Retina (tissue), 1 donor: ENCODE results near the gene PMF1.
A peak's percentile ranks its signal among the peaks of the same experiment; 100 is the strongest.

Experiments
- DNase-seq: peaks from one replicate; pipeline ENCODE4 v3.0.0-alpha.2; 2016

The PMF1 gene

DNA sequence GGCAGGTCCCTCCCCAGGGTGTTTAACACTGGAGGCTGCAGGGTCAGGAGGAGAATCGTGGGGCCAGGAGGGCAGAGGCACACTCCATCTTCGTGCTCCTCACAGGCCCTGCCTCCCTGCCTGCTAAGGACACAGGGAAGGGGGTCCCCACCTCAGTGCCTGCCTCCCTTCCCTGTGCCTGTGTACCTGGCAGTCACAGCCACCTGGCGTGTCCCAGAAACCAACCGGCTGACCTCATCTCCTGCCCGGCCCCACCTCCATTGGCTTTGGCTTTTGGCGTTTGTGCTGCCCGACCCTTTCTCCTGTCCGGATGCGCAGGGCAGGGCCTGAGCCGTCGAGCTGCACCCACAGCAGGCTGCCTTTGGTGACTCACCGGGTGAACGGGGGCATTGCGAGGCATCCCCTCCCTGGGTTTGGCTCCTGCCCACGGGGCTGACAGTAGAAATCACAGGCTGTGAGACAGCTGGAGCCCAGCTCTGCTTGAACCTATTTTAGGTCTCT is 28.6 kb downstream of the PMF1 start:
- no peak for DNase-seq

DNA sequence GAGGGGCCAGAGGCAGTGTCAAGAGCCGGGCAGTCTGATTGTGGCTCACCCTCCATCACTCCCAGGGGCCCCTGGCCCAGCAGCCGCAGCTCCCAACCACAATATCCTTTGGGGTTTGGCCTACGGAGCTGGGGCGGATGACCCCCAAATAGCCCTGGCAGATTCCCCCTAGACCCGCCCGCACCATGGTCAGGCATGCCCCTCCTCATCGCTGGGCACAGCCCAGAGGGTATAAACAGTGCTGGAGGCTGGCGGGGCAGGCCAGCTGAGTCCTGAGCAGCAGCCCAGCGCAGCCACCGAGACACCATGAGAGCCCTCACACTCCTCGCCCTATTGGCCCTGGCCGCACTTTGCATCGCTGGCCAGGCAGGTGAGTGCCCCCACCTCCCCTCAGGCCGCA is 29.1 kb downstream of the PMF1 start, which contains the start of gene BGLAP:
Gene BGLAP, plus strand, starts transcription at position 259 of the 400 bp plus-strand sequence. Its CDS starts 48 bp downstream, at position 307.
- DNase-seq, result no peak

DNA sequence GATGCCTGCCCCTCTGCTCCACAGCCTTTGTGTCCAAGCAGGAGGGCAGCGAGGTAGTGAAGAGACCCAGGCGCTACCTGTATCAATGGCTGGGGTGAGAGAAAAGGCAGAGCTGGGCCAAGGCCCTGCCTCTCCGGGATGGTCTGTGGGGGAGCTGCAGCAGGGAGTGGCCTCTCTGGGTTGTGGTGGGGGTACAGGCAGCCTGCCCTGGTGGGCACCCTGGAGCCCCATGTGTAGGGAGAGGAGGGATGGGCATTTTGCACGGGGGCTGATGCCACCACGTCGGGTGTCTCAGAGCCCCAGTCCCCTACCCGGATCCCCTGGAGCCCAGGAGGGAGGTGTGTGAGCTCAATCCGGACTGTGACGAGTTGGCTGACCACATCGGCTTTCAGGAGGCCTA is 29.9 kb downstream of the PMF1 start:
- DNase-seq, result no peak

DNA sequence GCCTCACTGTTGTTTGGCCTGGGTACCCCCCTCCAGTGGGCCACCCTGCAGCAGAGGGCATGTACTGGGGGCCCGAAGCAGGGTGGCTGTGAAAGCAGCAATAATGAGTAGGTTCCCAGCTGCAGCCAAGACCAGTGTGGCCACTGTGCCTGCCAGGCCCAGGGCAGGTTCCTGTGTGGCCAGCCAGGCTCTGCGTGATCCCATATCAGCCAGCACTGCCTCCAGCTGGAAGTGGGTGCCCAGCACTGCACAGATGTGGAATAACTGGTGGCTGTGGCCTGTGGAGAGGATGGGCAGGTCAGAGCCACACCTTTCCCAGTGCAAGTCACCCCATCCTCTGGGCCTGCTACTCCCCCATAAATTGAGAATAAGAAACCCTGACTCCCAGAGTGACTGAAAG is 31.3 kb downstream of the PMF1 start:
- DNase-seq, result no peak

DNA sequence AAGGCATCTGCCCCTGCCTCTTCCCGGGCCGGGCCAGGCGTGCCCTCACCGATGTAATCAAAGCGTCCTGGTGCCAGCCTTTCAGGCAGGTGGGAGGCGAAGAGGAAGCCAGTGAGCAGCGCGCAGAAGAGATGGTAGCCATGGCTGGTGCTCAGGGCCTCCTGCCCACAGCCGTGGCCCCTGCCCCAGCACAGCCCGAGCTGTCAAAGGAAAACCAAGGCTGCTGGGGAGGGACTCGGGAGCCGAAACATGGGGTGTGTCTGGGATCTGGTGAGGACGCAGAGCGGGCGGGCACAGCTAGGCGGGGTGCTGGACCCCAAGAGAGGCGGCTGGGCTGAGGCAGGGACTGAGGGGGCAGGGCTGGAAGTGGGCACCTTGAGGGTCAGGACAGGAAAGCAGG is 31.9 kb downstream of the PMF1 start:
- no peak for DNase-seq

DNA sequence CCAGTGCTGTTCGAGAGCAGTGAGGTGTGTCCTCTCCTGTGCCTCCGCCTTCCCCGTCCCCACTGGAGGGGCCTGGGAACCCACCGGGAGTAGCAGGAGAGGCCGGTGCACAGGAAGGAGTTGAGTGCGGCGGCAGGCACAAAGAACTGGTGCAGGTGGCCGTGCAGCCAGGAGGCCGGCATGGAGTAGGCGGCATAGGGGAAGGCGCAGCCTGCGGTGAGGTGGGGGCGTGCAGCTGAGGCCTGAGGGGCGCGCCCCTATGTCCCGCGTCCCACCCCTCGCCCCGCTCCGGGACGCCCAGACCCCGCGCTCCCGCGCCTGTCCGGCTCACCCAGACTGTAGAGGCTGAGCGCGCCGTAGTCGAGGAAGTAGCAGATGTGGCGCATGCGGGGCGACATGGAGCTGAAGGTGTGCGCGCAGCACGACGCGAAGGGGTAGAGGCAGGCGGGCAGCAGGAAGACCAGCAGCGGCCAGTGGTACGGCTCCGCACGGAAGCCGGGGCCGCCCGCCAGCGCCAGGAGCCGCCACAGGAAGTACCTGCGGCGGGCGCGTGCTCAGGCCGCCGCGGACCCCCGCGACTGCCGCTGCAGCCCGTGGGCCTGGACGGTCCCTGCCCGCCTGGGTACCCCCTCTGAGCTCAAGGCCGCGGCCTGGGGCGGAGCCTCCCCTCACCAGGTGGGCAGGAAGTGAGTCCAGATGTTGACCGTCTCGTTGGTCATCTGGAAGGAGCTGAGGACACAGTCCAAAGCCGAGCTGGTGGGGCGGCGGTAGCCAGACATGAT is 32.8 kb downstream of the PMF1 start:
- peak; percentile 63 for DNase-seq

DNA sequence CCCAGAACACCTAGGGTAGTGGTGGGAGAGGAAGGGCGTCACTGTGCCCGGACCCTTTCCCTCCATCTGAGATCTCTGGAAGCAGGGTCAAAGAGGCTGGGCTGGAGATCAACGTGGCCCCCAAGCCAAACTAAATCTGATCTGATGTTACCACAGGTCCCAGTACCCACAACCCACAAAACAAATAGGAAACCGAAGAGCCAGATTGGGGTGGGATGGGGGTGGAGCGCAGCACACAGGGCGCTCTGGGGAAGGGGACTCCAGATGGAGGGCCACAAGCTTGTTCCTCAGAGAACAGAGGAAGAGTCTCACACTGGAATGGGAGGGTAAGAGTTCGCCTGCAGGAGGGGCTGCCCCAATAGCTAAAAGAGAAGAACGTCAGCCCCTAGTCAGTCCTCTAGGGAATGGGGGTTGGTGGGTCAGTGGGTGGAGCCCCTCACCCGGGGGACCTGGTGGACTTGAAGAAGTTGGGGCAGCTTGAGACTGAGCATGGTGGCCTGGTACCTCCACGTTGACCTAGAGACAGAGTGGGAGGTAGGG is 33.5 kb downstream of the PMF1 start:
- no peak for DNase-seq

DNA sequence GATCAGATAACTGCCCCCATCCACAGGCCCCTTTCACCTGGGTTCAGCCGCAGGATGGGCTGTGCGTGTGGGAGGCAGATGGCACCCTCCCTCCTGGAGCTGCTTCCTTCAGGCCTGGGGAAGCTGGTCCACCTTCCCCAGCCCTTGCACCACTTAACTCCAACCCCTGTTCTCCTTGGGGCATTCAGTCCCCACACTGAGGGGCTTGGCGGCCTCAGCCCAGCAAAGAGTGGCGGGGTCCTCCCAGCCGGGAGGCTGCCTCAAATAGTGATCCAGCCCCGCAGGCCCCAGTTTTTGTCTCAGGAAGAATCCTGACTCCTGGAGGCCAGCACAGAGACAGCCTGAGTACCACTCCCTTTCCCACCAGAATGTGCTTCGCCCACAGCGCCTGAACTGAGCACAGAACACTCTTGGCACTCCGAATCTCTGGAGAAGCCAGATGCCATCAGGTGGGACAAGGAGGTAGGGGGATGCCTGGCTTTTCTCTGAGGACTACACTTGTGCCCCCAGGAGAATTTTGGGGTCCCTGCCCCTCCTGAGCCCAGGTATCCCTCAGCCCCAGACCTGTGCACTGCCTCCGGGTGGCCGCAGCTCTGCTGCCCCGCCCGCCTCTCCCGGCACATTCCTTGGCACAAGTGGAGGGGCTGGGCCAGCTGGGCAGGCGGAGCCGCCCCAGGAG is 34.1 kb downstream of the PMF1 start:
- DNase-seq, result peak; percentile 32

DNA sequence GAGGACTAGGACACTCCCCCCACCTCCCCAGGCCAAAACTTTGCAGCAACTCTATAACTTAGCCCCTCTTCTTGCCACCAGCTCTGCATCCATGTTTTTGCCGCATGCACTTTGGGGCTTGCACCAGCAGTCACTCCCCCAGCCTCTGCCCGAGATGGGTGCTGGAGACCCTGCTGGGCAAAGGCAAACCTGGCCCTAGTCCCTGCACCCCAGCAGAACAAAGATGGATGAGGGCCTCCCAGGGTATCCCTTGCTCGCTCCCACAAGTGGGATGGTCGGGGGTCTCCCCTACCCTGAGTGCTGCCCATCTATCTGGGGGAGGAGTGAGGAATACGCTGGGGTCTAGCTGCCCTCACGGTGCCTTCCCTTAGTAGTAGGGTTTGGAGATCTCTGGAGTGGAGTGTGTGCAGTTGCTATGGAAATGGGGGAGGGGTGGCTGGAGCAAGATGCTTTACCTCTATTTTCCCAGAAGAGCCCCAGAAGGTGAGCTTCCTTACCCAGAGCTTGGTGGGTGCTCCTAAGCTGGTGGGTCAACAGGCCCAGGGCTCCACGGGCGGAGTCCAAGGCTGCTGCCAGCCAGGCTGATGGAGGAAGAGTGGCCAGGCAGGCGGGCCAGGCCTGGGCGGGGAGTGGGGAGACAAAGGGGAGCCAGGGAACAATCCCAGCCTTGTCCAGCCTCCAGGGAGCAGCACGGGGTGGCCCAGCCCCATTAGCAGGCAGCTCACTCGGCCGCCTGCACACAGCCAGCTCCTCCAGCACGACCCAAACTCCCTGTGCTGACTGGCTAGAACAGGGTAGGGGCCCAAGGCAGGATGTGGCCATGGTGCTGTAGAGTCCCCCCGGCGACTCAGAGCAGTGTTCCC is 34.9 kb downstream of the PMF1 start, which contains the start of gene PAQR6:
Gene PAQR6, minus strand, starts transcription at position 597 of the 863 bp plus-strand sequence. CDS start 1,325 bp downstream, outside the sequence.
- DNase-seq, result peak; percentile 62

DNA sequence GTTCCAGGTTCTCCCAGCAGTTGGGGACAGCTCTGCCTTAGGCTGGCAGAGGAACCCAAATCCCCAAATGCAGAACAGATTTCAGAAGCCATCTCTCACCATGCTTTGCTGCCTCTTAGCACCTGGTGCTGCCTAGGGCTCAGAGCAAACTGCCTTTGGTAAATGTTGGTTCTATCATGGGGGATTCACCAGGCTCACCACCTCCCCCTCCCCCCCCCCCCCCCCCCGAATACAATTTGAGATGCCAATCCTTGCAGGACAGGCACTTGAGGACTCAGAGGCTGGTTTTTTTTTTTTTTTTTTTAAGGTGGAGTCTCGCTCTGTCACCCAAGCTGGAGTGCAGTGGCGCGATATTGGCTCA is 35.5 kb downstream of the PMF1 start:
- no peak for DNase-seq

DNA sequence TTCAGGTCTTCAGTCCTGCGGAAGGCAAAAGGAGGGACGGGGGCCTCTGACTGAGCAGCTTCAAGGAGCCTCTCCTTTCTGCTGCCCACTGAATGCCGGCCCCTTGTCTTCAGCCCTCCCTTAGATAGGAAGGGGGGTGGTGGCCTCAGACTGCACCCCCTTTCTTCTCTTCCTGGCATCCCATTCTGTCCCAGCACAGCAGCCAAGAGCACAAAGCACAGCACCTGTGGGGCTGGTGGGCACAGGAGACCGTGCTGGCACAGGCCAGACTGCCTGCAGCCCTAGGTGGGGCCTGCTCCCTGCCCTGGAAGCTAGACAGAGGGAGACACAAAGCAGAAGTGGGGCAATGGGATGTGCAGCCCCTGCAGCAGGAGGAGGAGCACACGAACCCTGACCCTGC is 36.8 kb downstream of the PMF1 start:
- DNase-seq, result no peak

DNA sequence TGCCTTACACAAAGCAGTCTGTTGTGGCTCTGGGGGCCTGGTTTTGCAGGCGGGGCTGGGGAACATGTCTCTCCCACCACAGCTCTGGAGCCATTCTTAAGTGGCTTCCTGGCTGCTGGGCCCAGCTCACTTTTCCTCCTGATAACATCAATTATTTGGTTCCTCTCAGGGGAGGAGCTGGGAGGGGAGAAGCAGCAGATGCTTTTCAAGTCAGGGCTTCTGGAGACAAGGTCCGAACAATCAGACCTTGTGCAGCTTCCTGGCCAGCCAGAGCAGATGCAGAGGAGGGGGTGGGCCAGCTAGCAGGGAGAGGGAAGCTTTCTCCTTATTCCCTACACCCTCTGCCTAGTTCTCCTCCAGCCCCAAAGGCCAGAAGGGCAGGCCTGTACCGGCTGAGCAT is 38.7 kb downstream of the PMF1 start:
- DNase-seq, result no peak

DNA sequence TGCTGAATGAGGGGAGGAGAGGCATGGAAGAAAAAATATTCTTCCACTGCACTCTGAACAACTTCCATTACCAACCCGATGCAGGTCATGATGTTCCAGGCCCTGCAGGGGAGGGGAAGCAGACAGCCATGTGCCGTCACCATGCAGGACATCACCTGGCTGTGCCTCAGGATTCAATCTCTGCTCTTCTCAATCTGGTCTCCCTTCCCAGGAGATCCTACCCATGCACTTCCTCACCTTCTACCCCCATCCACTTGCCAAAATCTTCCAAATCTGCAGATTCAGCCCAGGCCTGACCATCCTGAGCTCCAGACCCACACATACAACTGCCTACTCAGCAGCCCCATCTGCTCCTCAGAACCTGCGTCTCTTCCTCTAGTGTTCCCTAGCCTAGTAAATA is 40.8 kb downstream of the PMF1 start:
- DNase-seq, result no peak

DNA sequence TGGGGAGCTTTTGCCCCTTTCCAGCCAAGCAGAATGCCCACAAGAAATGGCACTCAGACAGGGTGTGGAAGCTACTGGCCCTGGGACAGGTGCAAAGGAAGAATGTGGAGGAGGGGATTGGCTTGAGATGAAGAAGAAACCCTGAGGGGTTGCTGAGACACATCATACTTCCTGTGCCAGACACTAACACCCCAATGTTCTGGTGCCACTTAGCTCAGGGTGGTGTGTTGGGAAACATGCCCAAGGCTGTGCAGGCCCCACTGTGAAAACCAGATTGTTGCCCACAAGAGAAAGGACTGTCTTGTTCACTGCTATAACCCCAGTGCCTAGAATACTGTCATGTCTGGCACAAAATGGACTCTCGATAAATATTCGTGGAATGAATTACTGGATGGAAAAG is 44.9 kb downstream of the PMF1 start:
- DNase-seq, result no peak

DNA sequence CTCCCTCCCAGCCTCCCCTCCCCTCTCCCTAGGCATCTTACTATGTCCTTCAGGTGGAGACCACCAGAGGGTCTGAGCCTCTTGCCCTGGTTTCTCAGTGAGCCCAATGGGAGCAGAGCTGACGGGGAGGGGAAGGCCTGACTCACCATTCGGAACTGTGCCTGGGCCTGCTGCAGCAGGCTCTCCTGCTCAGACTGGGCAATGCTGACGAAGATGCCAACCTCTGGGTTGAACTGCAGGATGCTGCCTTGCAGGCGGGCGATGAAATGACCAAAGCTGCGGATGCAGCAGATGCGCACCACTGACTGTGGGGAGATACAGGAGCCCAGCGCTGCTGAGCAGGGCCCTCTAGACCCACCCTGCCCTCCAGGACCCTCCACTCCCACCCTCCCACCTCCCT is 46.1 kb downstream of the PMF1 start:
- DNase-seq, result no peak

DNA sequence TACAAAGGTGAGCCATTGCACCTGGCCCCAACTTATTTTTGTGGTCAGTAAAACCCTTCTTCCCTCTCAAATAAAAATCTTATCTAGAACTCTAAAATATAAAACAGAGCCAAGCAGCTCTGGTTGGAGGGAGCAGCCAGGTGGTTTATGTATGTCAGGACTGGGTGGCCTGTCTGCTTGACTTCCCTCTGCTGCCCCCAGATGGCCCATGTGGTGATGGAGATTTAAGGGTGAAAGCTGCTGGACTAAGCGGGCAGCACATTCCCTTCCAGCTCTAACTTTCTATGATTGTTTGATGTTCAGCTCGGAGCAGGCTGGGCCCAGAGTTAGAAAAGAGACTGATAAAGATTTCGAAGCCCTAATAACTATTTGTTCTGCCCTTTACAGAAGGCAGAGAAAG is 47.0 kb downstream of the PMF1 start:
- no peak for DNase-seq

DNA sequence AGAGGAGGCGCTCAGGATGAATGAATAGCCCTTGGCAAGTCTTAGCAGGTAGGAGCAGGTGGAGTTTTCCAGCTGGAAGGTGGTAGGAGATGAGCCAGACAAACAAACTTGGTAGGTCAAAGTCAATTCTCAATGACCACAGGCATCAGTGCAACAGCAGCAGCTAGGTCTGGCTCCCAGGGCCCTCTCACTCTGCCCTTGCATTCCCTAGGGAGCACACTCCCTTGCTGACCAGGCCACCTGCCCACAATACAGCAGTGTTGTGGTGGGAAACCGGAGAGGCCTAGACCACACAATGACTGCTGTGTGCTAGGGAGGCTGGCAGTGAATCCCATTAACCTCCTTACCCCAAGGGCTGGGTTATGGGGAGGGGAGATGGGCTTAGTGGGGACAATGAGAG is 48.1 kb downstream of the PMF1 start:
- DNase-seq, result no peak

DNA sequence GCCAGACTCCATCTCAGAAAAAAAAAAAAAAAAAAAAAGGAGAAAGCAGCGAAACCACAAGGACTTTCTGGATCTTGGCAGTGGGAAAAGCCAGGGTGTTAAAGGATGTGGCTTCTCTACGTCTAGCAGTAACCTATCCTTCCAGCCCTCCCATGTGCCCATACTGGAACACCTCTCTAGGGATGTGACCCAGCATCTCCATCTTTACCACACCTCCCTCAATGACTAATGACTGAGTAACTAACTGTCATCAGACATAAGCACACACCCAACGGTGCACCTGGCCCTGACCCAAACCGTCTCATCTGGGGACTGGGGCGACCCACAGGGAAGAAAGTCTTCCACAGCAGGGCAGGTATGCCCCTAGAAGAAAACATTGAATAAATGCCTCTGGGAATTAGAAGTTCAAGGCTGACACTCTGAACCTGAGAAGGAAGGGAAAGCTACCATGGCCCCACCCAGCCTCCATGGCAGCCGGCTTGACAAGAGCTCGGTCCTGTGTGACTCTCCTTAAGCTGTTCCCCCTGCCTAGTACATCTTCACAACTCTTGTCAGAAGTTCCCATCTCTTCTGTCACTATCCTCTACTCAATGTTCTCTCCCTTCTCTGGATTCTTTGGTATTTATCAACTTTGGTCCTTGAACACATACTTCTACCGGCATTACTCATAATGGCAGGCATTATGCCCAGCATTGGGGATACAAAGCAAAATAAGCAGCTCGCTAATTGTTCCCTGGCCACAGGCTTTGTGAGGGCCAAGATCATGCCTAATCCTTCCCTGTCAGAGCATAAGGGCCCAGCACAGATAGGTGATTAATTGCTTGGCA is 49.9 kb downstream of the PMF1 start:
- DNase-seq, result no peak

DNA sequence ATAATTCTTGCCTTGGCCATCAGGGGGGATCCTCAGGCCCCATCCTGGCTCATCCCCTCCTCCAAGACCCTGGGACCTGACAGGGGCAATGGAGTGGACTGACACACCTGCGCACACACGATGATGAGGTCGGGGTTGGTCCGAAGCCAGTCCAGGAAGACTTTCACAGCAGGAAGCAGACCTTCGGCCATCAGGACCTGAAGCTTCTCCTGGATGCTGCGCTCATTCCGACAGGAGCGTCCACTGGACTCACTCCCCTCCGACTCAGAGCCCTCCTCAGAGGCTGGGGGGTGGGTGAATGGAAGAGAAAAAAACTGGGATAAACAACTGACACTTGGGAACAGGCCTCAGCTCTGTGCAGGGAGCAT is 50.5 kb downstream of the PMF1 start:
- DNase-seq, result no peak

DNA sequence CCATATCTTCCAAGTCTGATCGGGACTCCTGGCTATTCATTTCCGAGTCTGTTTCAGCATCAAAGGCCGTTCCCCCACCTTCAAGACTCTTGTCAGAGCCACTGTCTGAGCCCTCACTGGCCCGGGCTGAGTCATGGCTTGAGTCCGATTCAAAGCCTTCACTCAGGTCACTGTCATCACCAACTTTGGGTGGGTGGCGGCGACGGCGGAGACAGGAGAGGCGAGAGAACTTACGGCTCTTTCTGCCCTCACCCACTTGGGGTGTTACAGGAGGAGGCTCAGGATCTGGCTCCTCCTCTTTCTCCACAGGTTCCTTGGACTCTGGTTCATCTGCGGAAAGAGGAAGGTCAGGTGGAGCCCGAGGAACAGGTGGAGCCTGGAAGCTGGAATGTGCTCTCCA is 53.2 kb downstream of the PMF1 start:
- DNase-seq, result no peak

DNA sequence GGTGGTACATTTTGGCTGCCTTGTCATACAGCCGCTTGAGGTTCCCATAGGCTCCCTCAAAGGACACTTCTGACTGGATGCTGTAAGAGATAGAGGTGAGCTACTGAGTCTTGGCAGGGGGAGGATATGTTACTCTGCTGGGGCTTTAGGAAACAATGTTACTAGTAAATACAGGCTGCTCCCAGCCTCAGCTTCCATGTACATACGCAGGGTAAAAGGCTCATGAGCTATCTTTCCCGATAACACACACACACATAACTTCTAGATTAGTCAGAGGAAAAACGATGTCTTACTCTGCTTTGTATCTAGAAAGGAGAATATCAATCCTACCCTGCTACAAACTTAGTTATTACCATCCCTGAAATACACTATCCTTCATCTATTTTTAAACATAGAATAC is 55.5 kb downstream of the PMF1 start:
- DNase-seq, result no peak

DNA sequence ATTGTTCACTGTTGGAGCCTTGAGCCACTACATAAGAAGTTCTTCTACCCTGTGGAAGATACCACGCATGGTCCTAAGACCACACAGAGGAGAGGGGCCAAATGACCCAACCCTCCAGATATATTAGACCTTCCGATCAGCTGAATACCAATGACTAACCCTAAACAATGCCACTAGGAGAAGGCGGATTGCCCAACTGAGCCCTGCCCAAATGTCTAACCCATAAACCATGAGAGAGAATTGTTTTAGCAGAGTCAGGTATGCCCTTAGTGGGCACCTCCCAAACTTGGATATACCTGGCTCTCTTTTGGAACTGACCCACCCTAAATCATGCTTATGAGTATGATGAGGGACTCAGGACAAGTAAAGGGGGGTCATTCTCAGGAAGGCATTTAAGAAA is 57.5 kb downstream of the PMF1 start:
- DNase-seq, result no peak
